Neural cell (in vitro differentiated cells): ENCODE measurements around the gene ST14. TPM values are rescaled to one million over a fixed set of nuclear protein-coding genes. Genes with fewer than 3 reads are reported as not detected.
A peak's percentile ranks its signal among the peaks of the same experiment; 100 is the strongest.

Experiments
- H2AFZ ChIP-seq: fragments of 200-600, 300-800 bp; sonication (generic), shearing (Covaris generic); 2 replicates; pipeline ENCODE4 v1.6.0; 2014; ENCODE audit warnings: low read depth, mild to moderate bottlenecking, antibody characterized with exemption, low read length, moderate library complexity
- H3F3A ChIP-seq: fragments of 200-600 bp; shearing (Covaris generic); 2 replicates; pipeline ENCODE4 v1.6.1; 2016; ENCODE audit warnings: mild to moderate bottlenecking, moderate library complexity, mixed read lengths, antibody characterized with exemption, low read length; ENCODE audit not compliant: insufficient read depth, poor library complexity, severe bottlenecking
- H3K27ac ChIP-seq: fragments of 200-600, 300-800 bp; sonication (generic), shearing (Covaris generic); 2 replicates; pipeline ENCODE4 v1.5.1; 2014; ENCODE audit warnings: mild to moderate bottlenecking, low read length, moderate library complexity
- H3K27me3 ChIP-seq: fragments of 300-800, 200-600 bp; sonication (generic), shearing (Covaris generic); 2 replicates; pipeline ENCODE4 v1.6.0; 2014; ENCODE audit warnings: mild to moderate bottlenecking, low read depth, low read length, moderate library complexity; ENCODE audit not compliant: insufficient read depth
- H3K36me3 ChIP-seq: fragments of 300-800, 200-600 bp; sonication (generic), shearing (Covaris generic); 2 replicates; pipeline ENCODE4 v1.5.1; 2014; ENCODE audit warnings: mild to moderate bottlenecking, antibody characterized with exemption, low read length, moderate library complexity; ENCODE audit not compliant: insufficient read depth
- H3K4me2 ChIP-seq: fragments of 300-800, 200-600 bp; sonication (generic), shearing (Covaris generic); 2 replicates; pipeline ENCODE4 v1.6.0; 2014; ENCODE audit warnings: mild to moderate bottlenecking, low read length
- H3K4me3 ChIP-seq: fragments of 300-800, 200-600 bp; sonication (generic), shearing (Covaris generic); 2 replicates; pipeline ENCODE4 v1.5.1; 2014; ENCODE audit warnings: mild to moderate bottlenecking, low read length, moderate library complexity
- H3K79me2 ChIP-seq: fragments of 200-600 bp; shearing (Covaris generic); replicated peaks from 2 replicates; pipeline ENCODE4 v1.6.0; 2014; ENCODE audit warnings: mild to moderate bottlenecking, low read length, moderate library complexity; ENCODE audit not compliant: insufficient read depth
- H3K9ac ChIP-seq: fragments of 300-800, 200-600 bp; sonication (generic), shearing (Covaris generic); 2 replicates; pipeline ENCODE4 v1.6.1; 2016; ENCODE audit warnings: mild to moderate bottlenecking, low read length, mixed read lengths
- H3K9me2 ChIP-seq: fragments of 200-600 bp; shearing (Covaris generic); 2 replicates; pipeline ENCODE4 v1.6.1; 2016; ENCODE audit warnings: mild to moderate bottlenecking, low read length, mixed read lengths; ENCODE audit not compliant: insufficient read depth
- H3K9me3 ChIP-seq: fragments of 200-600, 300-800 bp; sonication (generic), shearing (Covaris generic); 2 replicates; pipeline ENCODE4 v1.6.1; 2016; ENCODE audit warnings: mild to moderate bottlenecking, mixed run types, low read length, moderate library complexity, mixed read lengths
- H4K20me1 ChIP-seq: fragments of 200-600 bp; shearing (Covaris generic); 2 replicates; pipeline ENCODE4 v1.6.1; 2016; ENCODE audit warnings: mild to moderate bottlenecking, mixed run types; ENCODE audit not compliant: insufficient read depth
- EP300 ChIP-seq: fragments of 450-650 bp; conservative IDR thresholded peaks from 2 replicates; pipeline ENCODE4 v1.6.1; 2014; ENCODE audit warnings: antibody characterized with exemption, mild to moderate bottlenecking, moderate library complexity; ENCODE audit not compliant: poor library complexity, severe bottlenecking
- EZH2 ChIP-seq: fragments of 200-600, 300-800 bp; shearing (Covaris generic), sonication (generic); IDR thresholded peaks from 2 replicates; pipeline ENCODE4 v1.6.1; 2014; ENCODE audit warnings: antibody characterized with exemption, low read length, borderline replicate concordance, mild to moderate bottlenecking; ENCODE audit not compliant: insufficient read depth, poor library complexity, severe bottlenecking
- MXI1 ChIP-seq: fragments of 450-650 bp; conservative IDR thresholded peaks from 2 replicates; pipeline ENCODE4 v1.6.1; 2014; ENCODE audit warnings: antibody characterized with exemption, mild to moderate bottlenecking; ENCODE audit not compliant: poor library complexity, severe bottlenecking
- POLR2AphosphoS5 ChIP-seq: IDR thresholded peaks from 2 replicates; pipeline ENCODE4 v1.6.1; 2012
- RAD21 ChIP-seq: fragments of 450-650 bp; conservative IDR thresholded peaks from 2 replicates; pipeline ENCODE4 v1.6.1; 2014; ENCODE audit warnings: antibody characterized with exemption, mild to moderate bottlenecking, moderate library complexity
- SMC3 ChIP-seq: fragments of 450-650 bp; conservative IDR thresholded peaks from 2 replicates; pipeline ENCODE4 v1.6.1; 2014; ENCODE audit warnings: antibody characterized with exemption, mild to moderate bottlenecking, moderate library complexity; ENCODE audit not compliant: poor library complexity
- TAF1 ChIP-seq: IDR thresholded peaks from 2 replicates; pipeline ENCODE4 v1.6.1; 2012; ENCODE audit warnings: low read depth
- polyA plus RNA-seq: library from polyadenylated mRNA; depleted of rRNA; stranded (reverse); fragments of >200 nt; gene quantifications from 2 replicates; pipeline ENCODE4 v1.2.3, GENCODE V29; 2014
- TF ChIP-seq, protein P1 (sequence below): IDR thresholded peaks from 2 replicates; pipeline ENCODE4 v1.6.1; 2012; ENCODE audit warnings: borderline replicate concordance
- TF ChIP-seq, protein P2 (sequence below): fragments of 450-650 bp; IDR thresholded peaks from 2 replicates; pipeline ENCODE4 v1.5.1; 2014; ENCODE audit warnings: antibody characterized with exemption, mild to moderate bottlenecking, moderate library complexity; ENCODE audit not compliant: poor library complexity, severe bottlenecking

ST14 gene
- polyA plus RNA-seq, 1 donor from 2014 or later = not detected

DNA sequence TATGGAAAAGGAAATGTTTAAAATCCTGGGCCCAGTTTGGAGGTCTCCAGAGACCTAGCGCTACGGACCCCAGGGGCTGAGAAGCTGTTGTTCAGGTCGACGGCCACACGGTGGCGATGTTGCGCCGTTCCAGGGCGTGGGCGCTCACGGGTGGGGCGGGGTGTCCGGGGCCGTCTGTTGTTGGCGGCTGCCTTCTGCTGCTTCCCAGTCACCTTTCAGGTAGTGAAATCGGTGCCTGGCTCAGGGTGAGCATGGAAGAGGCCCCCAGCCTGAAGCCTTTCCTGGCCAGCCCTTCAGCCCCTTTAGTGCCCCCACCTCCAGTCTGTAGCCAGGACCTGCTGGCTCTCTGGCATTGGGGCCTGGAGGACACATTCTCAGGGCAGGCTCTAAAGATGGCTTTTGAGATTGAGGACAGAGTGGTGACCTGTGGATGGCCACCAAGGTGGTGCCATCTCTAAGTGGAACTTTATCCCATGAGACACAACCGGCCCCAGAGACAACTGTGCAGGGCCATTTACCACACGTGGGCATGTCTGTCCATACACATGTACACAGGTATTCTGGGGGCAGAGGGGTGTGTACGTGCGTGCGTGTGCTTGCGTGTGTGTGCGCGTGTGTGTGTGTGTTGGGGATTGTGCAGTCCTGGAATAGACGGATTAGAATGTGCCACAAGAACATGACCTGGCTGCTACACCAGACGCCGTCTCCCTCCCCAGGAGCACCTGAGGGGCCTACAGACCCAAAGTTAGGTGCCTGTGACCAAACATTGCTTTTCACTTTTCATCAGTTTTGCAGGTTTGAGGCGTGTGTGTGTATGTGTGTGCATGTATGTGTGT, 53.8 kb downstream of the ST14 start (continued):
- peak; percentile 77 for TF ChIP-seq SMC3

DNA sequence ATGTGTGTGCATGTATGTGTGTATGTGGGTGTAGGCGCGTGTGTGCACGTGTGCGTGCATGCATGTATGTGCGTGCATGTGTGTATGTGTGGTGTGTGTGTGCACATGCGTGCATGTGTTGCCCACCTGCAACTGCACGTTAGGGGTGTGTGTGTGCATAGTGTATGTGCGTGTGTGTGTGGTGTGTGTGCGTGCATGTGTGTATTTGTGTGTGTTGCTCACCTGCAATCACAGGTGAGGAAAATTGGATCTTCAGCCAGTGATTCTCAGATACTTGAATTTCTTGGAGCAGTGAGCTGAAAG, 54.3 kb downstream of the ST14 start:
- no peaks in the 10 kb centered on the region for H3K27me3 ChIP-seq

DNA sequence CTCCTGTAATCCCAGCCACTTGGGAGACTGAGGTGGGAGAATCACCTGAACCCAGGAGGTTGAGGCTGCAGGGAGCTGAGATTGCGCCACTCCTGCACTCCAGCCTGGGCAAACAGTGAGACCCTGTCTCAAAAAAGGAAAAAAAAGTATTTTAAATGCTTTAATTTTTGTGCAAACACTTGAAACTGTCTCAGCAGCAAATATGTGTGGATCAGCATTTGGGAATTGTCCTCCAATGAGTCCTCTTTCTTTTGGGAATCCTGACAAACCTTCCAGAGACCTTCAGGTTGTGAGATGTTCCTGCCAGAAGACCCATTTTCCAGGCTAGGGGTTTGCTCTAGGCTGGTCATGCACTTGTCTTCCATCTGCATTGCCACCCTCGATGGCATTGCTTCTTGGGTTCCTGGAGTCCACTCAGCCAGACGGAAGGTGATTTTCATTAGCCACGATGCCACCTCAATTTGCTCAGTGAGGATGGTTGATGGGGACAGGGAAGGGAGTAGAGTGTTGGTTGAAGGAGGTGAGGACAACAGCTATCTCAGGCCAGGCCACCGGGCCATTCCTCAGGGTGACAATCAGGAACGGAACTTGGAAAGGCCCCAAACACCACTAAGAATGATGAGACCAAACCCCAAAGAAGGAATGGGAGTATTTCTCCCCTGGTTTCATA, 55.4 kb downstream of the ST14 start:
- Histone ChIP-seq H3F3A (no peaks in the 10 kb centered on the region), H3K9ac (no peak overlapping the region), H3K9me3 (no peaks in the 10 kb centered on the region), H2AFZ (no peak overlapping the region), H4K20me1 (no peaks in the 10 kb centered on the region), H3K4me2 (no peak overlapping the region), H3K4me3 (no peak overlapping the region), H3K36me3 (no peaks in the 10 kb centered on the region), H3K27ac (no peak overlapping the region), H3K27me3 (no peaks in the 10 kb centered on the region), H3K79me2 (no peaks in the 10 kb centered on the region), H3K9me2 (no peaks in the 10 kb centered on the region)
- TF ChIP-seq, protein P1, sequence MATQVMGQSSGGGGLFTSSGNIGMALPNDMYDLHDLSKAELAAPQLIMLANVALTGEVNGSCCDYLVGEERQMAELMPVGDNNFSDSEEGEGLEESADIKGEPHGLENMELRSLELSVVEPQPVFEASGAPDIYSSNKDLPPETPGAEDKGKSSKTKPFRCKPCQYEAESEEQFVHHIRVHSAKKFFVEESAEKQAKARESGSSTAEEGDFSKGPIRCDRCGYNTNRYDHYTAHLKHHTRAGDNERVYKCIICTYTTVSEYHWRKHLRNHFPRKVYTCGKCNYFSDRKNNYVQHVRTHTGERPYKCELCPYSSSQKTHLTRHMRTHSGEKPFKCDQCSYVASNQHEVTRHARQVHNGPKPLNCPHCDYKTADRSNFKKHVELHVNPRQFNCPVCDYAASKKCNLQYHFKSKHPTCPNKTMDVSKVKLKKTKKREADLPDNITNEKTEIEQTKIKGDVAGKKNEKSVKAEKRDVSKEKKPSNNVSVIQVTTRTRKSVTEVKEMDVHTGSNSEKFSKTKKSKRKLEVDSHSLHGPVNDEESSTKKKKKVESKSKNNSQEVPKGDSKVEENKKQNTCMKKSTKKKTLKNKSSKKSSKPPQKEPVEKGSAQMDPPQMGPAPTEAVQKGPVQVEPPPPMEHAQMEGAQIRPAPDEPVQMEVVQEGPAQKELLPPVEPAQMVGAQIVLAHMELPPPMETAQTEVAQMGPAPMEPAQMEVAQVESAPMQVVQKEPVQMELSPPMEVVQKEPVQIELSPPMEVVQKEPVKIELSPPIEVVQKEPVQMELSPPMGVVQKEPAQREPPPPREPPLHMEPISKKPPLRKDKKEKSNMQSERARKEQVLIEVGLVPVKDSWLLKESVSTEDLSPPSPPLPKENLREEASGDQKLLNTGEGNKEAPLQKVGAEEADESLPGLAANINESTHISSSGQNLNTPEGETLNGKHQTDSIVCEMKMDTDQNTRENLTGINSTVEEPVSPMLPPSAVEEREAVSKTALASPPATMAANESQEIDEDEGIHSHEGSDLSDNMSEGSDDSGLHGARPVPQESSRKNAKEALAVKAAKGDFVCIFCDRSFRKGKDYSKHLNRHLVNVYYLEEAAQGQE = no peak
- no peak for TF ChIP-seq EP300
- no peak for TF ChIP-seq RAD21
- no peak for TF ChIP-seq MXI1
- TF ChIP-seq TAF1 = no peak
- no peak for TF ChIP-seq POLR2AphosphoS5
- no peak for TF ChIP-seq SMC3
- no peak for TF ChIP-seq EZH2

More for the DNA sequence above, 54.3 kb downstream of the ST14 start:
- Histone ChIP-seq H4K20me1 (no peaks in the 10 kb centered on the region), H3K9me3 (no peaks in the 10 kb centered on the region), H3K9ac (no peak overlapping the region), H3K27ac (no peak overlapping the region), H3K4me2 (no peak overlapping the region), H3F3A (no peaks in the 10 kb centered on the region), H3K9me2 (no peaks in the 10 kb centered on the region), H3K36me3 (no peaks in the 10 kb centered on the region), H3K4me3 (no peak overlapping the region), H3K79me2 (no peaks in the 10 kb centered on the region), H2AFZ (no peak overlapping the region)
- TF ChIP-seq MXI1 = no peak
- TF ChIP-seq RAD21 = no peak
- no peak for TF ChIP-seq SMC3
- TF ChIP-seq TAF1 = no peak
- TF ChIP-seq EP300 = no peak
- TF ChIP-seq, protein P1 = no peak
- no peak for TF ChIP-seq POLR2AphosphoS5
- TF ChIP-seq EZH2 = no peak
- TF ChIP-seq, protein P2, sequence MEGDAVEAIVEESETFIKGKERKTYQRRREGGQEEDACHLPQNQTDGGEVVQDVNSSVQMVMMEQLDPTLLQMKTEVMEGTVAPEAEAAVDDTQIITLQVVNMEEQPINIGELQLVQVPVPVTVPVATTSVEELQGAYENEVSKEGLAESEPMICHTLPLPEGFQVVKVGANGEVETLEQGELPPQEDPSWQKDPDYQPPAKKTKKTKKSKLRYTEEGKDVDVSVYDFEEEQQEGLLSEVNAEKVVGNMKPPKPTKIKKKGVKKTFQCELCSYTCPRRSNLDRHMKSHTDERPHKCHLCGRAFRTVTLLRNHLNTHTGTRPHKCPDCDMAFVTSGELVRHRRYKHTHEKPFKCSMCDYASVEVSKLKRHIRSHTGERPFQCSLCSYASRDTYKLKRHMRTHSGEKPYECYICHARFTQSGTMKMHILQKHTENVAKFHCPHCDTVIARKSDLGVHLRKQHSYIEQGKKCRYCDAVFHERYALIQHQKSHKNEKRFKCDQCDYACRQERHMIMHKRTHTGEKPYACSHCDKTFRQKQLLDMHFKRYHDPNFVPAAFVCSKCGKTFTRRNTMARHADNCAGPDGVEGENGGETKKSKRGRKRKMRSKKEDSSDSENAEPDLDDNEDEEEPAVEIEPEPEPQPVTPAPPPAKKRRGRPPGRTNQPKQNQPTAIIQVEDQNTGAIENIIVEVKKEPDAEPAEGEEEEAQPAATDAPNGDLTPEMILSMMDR = no peak
